Measurements from ENCODE around the gene MYL6.

DNA sequence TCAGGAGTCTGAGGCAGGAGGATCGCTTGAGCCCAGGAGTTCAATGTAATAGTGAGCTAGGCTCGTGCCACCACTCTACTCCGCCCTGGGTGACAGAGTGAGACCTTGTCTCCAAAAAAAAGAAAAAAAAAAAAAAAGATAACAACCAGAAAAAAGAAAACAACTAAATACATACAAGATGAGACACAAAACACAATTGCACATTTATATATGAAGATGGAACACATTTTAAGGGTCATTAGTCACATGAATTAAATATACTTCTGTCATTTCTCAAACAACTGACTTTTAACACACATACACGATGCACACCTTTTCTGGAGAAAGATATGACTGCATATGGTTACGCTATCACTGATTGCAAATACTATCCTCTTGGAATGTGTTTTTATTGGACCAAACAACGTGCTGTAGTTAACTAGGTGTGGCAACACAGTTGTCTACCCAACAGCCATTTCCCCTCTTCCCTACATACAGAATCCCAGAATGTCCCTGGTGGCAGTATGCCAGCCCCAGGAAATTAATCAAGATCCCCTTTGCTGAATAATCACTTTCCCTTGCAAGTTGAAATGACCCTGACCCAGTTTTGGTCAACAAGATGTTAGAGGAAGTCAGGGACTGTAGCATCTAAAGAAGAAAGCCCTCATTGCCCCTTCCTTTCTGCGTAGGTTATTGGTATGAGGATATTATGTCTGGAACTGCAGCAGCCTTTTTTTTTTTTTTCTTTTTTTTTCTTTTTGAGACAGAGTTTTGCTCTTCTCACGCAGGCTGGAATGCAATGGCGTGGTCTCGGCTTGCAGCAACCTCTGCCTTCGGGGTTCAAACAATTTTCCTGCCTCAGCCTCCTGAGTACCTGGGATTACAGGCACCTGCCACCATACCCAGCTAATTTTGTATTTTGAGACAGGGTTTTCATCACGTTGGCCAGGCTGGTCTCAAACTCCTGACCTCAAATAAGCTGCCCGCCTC lies 11.4 kb upstream of the MYL6 start:
- TF ChIP-seq, protein P1, sequence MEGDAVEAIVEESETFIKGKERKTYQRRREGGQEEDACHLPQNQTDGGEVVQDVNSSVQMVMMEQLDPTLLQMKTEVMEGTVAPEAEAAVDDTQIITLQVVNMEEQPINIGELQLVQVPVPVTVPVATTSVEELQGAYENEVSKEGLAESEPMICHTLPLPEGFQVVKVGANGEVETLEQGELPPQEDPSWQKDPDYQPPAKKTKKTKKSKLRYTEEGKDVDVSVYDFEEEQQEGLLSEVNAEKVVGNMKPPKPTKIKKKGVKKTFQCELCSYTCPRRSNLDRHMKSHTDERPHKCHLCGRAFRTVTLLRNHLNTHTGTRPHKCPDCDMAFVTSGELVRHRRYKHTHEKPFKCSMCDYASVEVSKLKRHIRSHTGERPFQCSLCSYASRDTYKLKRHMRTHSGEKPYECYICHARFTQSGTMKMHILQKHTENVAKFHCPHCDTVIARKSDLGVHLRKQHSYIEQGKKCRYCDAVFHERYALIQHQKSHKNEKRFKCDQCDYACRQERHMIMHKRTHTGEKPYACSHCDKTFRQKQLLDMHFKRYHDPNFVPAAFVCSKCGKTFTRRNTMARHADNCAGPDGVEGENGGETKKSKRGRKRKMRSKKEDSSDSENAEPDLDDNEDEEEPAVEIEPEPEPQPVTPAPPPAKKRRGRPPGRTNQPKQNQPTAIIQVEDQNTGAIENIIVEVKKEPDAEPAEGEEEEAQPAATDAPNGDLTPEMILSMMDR (IDR thresholded peaks at IDR 0.05) = no peak
- no peak for TF ChIP-seq POLR2A (IDR thresholded peaks at IDR 0.05)

Measured in ovary (tissue), 3 donors.